K562 (cell line): ENCODE results near the gene ANKRD11. TPM values are rescaled to one million over a fixed set of nuclear protein-coding genes. Genes with fewer than 3 reads are reported as not detected.

Experiments used
- ATAC-seq: fragments of 200-7000 bp; cut with Tn5 transposase; 3 replicates; pipeline ENCODE4 v1.9.1; 2020; ENCODE audit warnings: moderate library complexity
- BruUV-seq: library from RNA; stranded (reverse); fragments of 400-500 nt; replicated peaks from 2 replicates; lab custom pipeline; 2021; lab: Mats Ljungman, UMichigan
- CTCF ChIA-PET: fragments of 300-600 bp; formaldehyde crosslinking; extraction: SDS; loops from one replicate; lab custom pipeline; 2021; ENCODE audit warnings: low intra/inter-chr PET ratio; lab: Yijun Ruan, JAX
- POLR2A ChIA-PET: fragments of 300-600, 350-650 bp; sonication (Branson Sonifier 250); formaldehyde crosslinking; extraction: SDS; loops from one replicate; lab custom pipeline; 2021; ENCODE audit warnings: antibody characterized with exemption, inconsistent platforms; lab: Yijun Ruan, JAX
- DNase-seq, 4 experiments: peaks; one replicate each; pipeline versions ENCODE4 v3.0.0 to v3.0.0-alpha.2; 2011 to 2018; ENCODE audit warnings: low spot score in 3 of 4, mixed read lengths in 3 of 4; ENCODE audit errors: extremely low read depth in 1 of 4
- FAIRE-seq: peaks from 2 replicates; lab custom pipeline; 2011; peaks lifted over from hg19 to GRCh38; lab: Jason Lieb, UNC
- H2AFZ ChIP-seq: 2 replicates; pipeline ENCODE4 v1.6.0; 2011; ENCODE audit warnings: low read depth, low read length, control low read depth, inconsistent platforms
- H3K27ac ChIP-seq: fragments of 200-600 bp; 3 replicates; pipeline ENCODE4 v1.8.0; 2011; ENCODE audit warnings: low read depth, mild to moderate bottlenecking, control low read depth, inconsistent platforms, low read length, moderate library complexity, mixed read lengths; ENCODE audit errors: extremely low read depth
- H3K27me3 ChIP-seq, 2 experiments: fragments of 300-600 bp in 1 of 2; 2 replicates in 1 of 2; 3 replicates in 1 of 2; pipeline versions ENCODE4 v1.6.0 to v1.8.0; 2011; ENCODE audit warnings: inconsistent platforms in 2 of 2, low read length in 2 of 2, mild to moderate bottlenecking in 1 of 2, mixed read lengths in 1 of 2, moderate library complexity in 1 of 2; ENCODE audit not compliant: control insufficient read depth in 2 of 2, insufficient read depth in 2 of 2
- H3K36me3 ChIP-seq: fragments of 300-600 bp; 3 replicates; pipeline ENCODE4 v1.8.0; 2011; ENCODE audit warnings: mild to moderate bottlenecking, low read length, inconsistent platforms; ENCODE audit not compliant: control insufficient read depth, insufficient read depth
- H3K4me1 ChIP-seq, 2 experiments: fragments of 200-600 bp in 1 of 2; replicated peaks in 1 of 2; 2 replicates in 1 of 2; 3 replicates in 1 of 2; pipeline versions ENCODE4 v1.5.1 to v1.8.0; 2011; ENCODE audit warnings: inconsistent platforms in 2 of 2, low read length in 2 of 2, mild to moderate bottlenecking in 1 of 2, mixed read lengths in 1 of 2, moderate library complexity in 1 of 2; ENCODE audit not compliant: control insufficient read depth in 2 of 2, insufficient read depth in 2 of 2
- H3K4me2 ChIP-seq: 2 replicates; pipeline ENCODE4 v1.6.1; 2011; ENCODE audit warnings: low read length, control low read depth, inconsistent platforms, mixed read lengths; ENCODE audit not compliant: insufficient read depth
- H3K4me3 ChIP-seq: fragments of 200-600 bp; sonication (generic), shearing (Covaris generic); 2 replicates; pipeline ENCODE4 v1.5.1; 2016; ENCODE audit warnings: control low read depth, inconsistent platforms
- H3K79me2 ChIP-seq: fragments of 200-600 bp; 3 replicates; pipeline ENCODE4 v1.8.0; 2011; ENCODE audit warnings: low read length, inconsistent platforms; ENCODE audit not compliant: control insufficient read depth, insufficient read depth
- H3K9ac ChIP-seq, 2 experiments: 2 replicates each; pipeline versions ENCODE4 v1.6.0 to v1.6.1; 2011; ENCODE audit warnings: low read depth in 2 of 2, low read length in 2 of 2, control low read depth in 1 of 2, inconsistent platforms in 1 of 2, mild to moderate bottlenecking in 1 of 2, mixed read lengths in 1 of 2; ENCODE audit not compliant: insufficient read depth in 1 of 2
- H3K9me1 ChIP-seq: one replicate; pipeline ENCODE4 v1.6.0; 2011; ENCODE audit warnings: inconsistent platforms, mild to moderate bottlenecking, low read length, moderate library complexity; ENCODE audit not compliant: control insufficient read depth, insufficient read depth
- H3K9me3 ChIP-seq: replicated peaks from 2 replicates; pipeline ENCODE4 v1.5.1; 2011; ENCODE audit warnings: low read depth, low read length, inconsistent platforms; ENCODE audit not compliant: control insufficient read depth, insufficient read depth
- H4K20me1 ChIP-seq: replicated peaks from 2 replicates; pipeline ENCODE4 v1.6.1; 2011; ENCODE audit warnings: low read length, inconsistent platforms, mixed read lengths; ENCODE audit not compliant: control insufficient read depth, insufficient read depth
- ARHGAP35 ChIP-seq: fragments of 450-650 bp; IDR thresholded peaks from 2 replicates; pipeline ENCODE4 v1.6.1; 2018; ENCODE audit not compliant: partially characterized antibody
- CBX5 ChIP-seq: IDR thresholded peaks from 2 replicates; pipeline ENCODE4 v1.6.1; 2014; ENCODE audit warnings: low read depth, borderline replicate concordance
- CHCHD3 ChIP-seq: fragments of 250-450 bp; sonication (Bioruptor Pico); IDR thresholded peaks from 2 replicates; pipeline ENCODE4 v2.1.2; 2022; ENCODE audit warnings: mild to moderate bottlenecking
- HLTF ChIP-seq: fragments of 450-650 bp; IDR thresholded peaks from 2 replicates; pipeline ENCODE4 v1.6.1; 2016
- MTA3 ChIP-seq: fragments of 450-650 bp; formaldehyde crosslinking; IDR thresholded peaks from 2 replicates; pipeline ENCODE4 v1.6.1; 2017; ENCODE audit warnings: mild to moderate bottlenecking, borderline replicate concordance
- RUNX1 ChIP-seq: sonication (generic); IDR thresholded peaks from 2 replicates; pipeline ENCODE4 v1.6.1; 2016; ENCODE audit warnings: antibody characterized with exemption, low read depth
- ZNF140 ChIP-seq: fragments of 250-450 bp; sonication (Bioruptor Pico); IDR thresholded peaks from 2 replicates; pipeline ENCODE4 v1.8.0; 2021; ENCODE audit warnings: moderate library complexity, mild to moderate bottlenecking, inconsistent platforms
- WGBS: fragments of 100-300 bp; shearing (Covaris generic); methylation state at CpG from one replicate; pipeline ENCODE4 v1.1.6; 2016; ENCODE audit warnings: low coverage, mixed read lengths; ENCODE audit not compliant: insufficient coverage; ENCODE audit errors: missing lambda C conversion rate; 5-methylcytosine and 5-hydroxymethylcytosine counted together
- in situ Hi-C: fragments of 300-500 bp; cut with MboI; formaldehyde crosslinking; loops from 4 replicates; pipeline ENCODE4 v1.15.0; 2018; ENCODE audit warnings: inconsistent platforms, mixed read lengths
- intact Hi-C: fragments of 100-400 bp; cut with micrococcal nuclease; formaldehyde crosslinking; loops from 2 replicates; pipeline ENCODE4 v1.14.2; 2022
- polyA plus RNA-seq, 8 experiments: library from polyadenylated mRNA; depleted of rRNA in 4 of 8; stranded (reverse) in 5 of 8; unstranded in 3 of 8; fragments of >200 nt; fragmentation: Nextera tagmentation in 2 of 8; fragmentation: Illumina TruSeq in 1 of 8; extraction: Ambion mirVana in 2 of 8; extraction: Trizol in 1 of 8; gene quantifications; 2 replicates each; pipeline versions ENCODE4 v1.2.1 to v1.2.3, GENCODE V29; 2011 to 2014; ENCODE audit warnings: inconsistent platforms in 1 of 8, missing spikeins in 1 of 8
- total RNA-seq, 7 experiments: library from RNA; depleted of rRNA in 6 of 7; stranded (reverse); fragments of >200 nt in 6 of 7; fragmentation: Illumina TruSeq in 2 of 7; extraction: Trizol in 2 of 7; gene quantifications; 2 replicates each; pipeline versions ENCODE4 v1.2.1 to v1.2.3, GENCODE V29; 2011 to 2021; ENCODE audit warnings: low replicate concordance in 1 of 7
- TF ChIP-seq, protein P1 (sequence below): fragments of 450-650 bp; IDR thresholded peaks from 2 replicates; pipeline ENCODE4 v1.6.1; 2016; ENCODE audit warnings: low read depth
- TF ChIP-seq, protein P2 (sequence below): fragments of 450-650 bp; formaldehyde crosslinking; IDR thresholded peaks from 2 replicates; pipeline ENCODE4 v1.4.0; 2020; ENCODE audit warnings: mild to moderate bottlenecking, moderate library complexity
- TF ChIP-seq, protein P3 (sequence below): sonication (generic); formaldehyde crosslinking; IDR thresholded peaks from 2 replicates; pipeline ENCODE4 v1.8.1; 2022; ENCODE audit warnings: missing genetic modification reagents

ANKRD11 gene
- total and polyA plus RNA-seq, 9 of the 15 experiments (the other 6 are each of a cell fraction or from before 2014, with no cell fraction given) = 4.7 to 126 (median 31.7) TPM

DNA sequence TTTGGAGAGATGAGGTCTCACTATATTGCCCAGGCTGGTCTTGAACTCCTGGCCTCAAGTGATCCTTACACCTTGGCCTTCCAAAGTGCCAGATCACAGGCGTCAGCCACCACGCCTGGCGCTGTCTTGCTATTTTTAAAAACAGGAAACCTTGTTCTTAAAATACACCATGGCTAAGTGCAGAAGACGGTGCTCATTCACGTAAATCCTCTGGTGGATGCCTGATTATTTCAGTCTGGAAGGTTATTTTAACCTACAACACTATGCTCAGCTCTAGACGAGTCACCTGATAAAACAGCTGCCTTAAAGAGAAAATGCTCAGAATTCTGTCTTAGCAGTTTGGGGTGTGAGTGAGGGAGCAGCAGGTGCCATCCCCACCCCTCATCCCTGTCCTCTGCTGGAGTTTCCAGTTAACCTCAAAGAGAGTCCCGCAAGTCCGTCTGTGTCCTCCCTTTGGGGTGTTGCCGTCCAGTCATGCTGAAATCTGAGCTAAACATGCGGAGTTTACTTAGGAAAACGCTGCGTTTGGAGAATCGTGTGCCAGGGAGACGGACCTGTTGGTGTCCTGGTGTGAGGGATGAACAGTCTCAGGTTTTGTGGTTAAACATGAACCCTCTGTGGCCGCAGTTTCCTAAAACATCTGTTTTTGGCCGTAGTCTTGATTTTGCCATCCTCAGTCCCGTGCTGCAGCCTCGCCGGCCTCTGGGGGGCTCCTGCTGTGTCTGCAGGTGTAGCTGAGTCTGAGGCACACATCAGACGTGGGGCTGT, 35.0 kb upstream of the ANKRD11 start:
- H3K4me2 ChIP-seq = no peak overlapping the region
- DNase-seq (no peak), FAIRE-seq (no peak), ATAC-seq (no peak)
- peaks cover 9% of the 10 kb centered on the region; the same call in 2 of the 3 replicates for H3K79me2 ChIP-seq
- no peak overlapping the region for H3K27ac ChIP-seq
- ChIA-PET CTCF (no interaction called here), POLR2A (no interaction called here)
- H3K4me1 ChIP-seq = peaks cover 0 to 10% of the 10 kb centered on the region in 2 experiments; a peak in 2 of 5 replicates
- BruUV-seq = no TSS peak
- no peaks in the 10 kb centered on the region for H4K20me1 ChIP-seq
- no peak overlapping the region for H3K4me3 ChIP-seq
- no peaks in the 10 kb centered on the region for H3K9me3 ChIP-seq
- in situ Hi-C loops (no loop called here), intact Hi-C loops (no loop called here)
- H2AFZ ChIP-seq = no peak overlapping the region
- H3K36me3 ChIP-seq = peaks cover 93% of the 10 kb centered on the region
- peaks cover 3% of the 10 kb centered on the region for H3K9me1 ChIP-seq
- H3K27me3 ChIP-seq = no peaks in the 10 kb centered on the region
- no peak overlapping the region for H3K9ac ChIP-seq
- TF ChIP-seq RUNX1 (no peak), HLTF (no peak), CHCHD3 (CRISPR knock-in tag) (no peak), ZNF140 (CRISPR knock-in tag) (no peak), MTA3 (no peak), ARHGAP35 (no peak), CBX5 (no peak)
- TF ChIP-seq, protein P1, sequence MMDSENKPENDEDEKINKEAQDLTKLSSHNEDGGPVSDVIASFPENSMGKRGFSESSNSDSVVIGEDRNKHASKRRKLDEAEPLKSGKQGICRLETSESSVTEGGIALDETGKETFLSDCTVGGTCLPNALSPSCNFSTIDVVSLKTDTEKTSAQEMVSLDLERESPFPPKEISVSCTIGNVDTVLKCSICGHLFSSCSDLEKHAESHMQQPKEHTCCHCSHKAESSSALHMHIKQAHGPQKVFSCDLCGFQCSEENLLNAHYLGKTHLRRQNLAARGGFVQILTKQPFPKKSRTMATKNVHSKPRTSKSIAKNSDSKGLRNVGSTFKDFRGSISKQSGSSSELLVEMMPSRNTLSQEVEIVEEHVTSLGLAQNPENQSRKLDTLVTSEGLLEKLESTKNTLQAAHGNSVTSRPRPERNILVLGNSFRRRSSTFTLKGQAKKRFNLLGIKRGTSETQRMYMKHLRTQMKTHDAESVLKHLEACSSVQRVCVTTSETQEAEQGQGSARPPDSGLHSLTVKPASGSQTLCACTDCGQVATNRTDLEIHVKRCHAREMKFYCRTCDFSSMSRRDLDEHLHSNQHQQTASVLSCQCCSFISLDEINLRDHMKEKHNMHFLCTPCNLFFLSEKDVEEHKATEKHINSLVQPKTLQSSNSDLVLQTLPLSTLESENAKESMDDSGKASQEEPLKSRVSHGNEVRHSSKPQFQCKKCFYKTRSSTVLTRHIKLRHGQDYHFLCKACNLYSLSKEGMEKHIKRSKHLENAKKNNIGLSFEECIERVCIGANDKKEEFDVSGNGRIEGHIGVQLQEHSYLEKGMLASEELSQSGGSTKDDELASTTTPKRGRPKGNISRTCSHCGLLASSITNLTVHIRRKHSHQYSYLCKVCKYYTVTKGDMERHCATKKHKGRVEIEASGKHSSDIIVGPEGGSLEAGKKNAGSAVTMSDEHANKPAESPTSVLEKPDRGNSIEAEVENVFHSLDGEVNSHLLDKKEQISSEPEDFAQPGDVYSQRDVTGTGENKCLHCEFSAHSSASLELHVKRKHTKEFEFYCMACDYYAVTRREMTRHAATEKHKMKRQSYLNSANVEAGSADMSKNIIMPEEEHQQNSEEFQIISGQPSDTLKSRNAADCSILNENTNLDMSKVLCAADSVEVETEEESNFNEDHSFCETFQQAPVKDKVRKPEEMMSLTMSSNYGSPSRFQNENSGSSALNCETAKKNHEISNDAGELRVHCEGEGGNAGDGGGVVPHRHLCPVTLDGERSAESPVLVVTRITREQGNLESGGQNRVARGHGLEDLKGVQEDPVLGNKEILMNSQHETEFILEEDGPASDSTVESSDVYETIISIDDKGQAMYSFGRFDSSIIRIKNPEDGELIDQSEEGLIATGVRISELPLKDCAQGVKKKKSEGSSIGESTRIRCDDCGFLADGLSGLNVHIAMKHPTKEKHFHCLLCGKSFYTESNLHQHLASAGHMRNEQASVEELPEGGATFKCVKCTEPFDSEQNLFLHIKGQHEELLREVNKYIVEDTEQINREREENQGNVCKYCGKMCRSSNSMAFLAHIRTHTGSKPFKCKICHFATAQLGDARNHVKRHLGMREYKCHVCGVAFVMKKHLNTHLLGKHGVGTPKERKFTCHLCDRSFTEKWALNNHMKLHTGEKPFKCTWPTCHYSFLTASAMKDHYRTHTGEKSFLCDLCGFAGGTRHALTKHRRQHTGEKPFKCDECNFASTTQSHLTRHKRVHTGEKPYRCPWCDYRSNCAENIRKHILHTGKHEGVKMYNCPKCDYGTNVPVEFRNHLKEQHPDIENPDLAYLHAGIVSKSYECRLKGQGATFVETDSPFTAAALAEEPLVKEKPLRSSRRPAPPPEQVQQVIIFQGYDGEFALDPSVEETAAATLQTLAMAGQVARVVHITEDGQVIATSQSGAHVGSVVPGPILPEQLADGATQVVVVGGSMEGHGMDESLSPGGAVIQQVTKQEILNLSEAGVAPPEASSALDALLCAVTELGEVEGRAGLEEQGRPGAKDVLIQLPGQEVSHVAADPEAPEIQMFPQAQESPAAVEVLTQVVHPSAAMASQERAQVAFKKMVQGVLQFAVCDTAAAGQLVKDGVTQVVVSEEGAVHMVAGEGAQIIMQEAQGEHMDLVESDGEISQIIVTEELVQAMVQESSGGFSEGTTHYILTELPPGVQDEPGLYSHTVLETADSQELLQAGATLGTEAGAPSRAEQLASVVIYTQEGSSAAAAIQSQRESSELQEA = no peak
- TF ChIP-seq, protein P2, sequence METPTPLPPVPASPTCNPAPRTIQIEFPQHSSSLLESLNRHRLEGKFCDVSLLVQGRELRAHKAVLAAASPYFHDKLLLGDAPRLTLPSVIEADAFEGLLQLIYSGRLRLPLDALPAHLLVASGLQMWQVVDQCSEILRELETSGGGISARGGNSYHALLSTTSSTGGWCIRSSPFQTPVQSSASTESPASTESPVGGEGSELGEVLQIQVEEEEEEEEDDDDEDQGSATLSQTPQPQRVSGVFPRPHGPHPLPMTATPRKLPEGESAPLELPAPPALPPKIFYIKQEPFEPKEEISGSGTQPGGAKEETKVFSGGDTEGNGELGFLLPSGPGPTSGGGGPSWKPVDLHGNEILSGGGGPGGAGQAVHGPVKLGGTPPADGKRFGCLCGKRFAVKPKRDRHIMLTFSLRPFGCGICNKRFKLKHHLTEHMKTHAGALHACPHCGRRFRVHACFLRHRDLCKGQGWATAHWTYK (CRISPR knock-in tag) = no peak
- TF ChIP-seq, protein P3, sequence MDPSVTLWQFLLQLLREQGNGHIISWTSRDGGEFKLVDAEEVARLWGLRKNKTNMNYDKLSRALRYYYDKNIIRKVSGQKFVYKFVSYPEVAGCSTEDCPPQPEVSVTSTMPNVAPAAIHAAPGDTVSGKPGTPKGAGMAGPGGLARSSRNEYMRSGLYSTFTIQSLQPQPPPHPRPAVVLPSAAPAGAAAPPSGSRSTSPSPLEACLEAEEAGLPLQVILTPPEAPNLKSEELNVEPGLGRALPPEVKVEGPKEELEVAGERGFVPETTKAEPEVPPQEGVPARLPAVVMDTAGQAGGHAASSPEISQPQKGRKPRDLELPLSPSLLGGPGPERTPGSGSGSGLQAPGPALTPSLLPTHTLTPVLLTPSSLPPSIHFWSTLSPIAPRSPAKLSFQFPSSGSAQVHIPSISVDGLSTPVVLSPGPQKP (CRISPR knock-in tag) = no peak
- 91% methylated on average over 20 of the region's 20 CpGs for WGBS
